SK-N-MC (cell line): ENCODE results near the gene TAS2R1.

Source experiments
- EZH2 ChIP-seq: fragments of 200-600 bp; sonication (generic); IDR thresholded peaks from one replicate; pipeline ENCODE4 v1.6.1; 2017; ENCODE audit warnings: antibody characterized with exemption
- FOXP2 ChIP-seq: optimal IDR thresholded peaks from 2 replicates; pipeline ENCODE3; 2011; ENCODE audit warnings: mild to moderate bottlenecking, moderate library complexity; ENCODE audit not compliant: insufficient read depth; ENCODE audit errors: extremely low read length, control extremely low read depth
- POLR2AphosphoS5 ChIP-seq: IDR thresholded peaks from 2 replicates; pipeline ENCODE4 v1.6.1; 2012; ENCODE audit warnings: mild to moderate bottlenecking, low read depth, low read length, borderline replicate concordance

DNA sequence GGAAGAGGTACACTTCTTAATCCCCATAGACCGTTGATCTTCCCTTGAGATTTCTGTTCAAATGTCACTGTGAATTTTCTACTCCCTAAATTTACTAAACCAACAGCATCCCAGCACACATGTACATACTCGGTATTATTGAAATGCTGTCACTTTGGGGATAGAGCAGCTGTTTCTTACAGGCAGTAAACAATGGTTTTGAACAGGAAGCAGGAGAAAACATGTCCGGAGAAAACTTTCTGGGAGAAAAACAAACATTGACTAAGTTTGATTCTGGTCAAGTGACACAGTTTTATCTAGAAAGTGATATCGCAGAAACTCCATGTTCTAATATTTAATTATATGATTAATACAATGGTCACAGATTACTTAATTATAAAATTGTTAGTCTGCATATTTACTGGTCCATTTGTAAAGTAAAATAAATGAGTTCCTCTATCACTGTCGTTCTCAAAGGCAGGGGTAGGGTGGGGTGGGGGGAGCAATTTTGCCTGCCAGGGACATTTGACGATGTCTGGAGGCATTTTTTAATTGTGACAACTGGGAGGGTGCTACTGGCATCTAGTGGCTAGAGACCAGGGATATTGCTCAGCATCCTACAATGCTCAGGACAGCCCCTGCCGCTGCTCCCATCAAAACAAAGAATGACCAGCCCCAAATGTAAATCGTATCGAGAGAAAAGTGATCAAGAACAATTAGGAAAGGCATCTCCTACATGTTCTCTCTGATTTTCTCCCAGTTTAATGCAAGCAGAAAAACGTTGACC, 12.2 kb downstream of the TAS2R1 start:
- TF ChIP-seq POLR2AphosphoS5 (no peak), EZH2 (no peak), FOXP2 (no peak)
